Inflammatory macrophage treated with lipopolysaccharide for 4 hours (primary cell): ENCODE measurements around the gene OR1L6.

ENCODE experiments used
- DNase-seq: peaks from one replicate; pipeline ENCODE4 v3.0.0-alpha.2; 2020

The OR1L6 gene, protein sequence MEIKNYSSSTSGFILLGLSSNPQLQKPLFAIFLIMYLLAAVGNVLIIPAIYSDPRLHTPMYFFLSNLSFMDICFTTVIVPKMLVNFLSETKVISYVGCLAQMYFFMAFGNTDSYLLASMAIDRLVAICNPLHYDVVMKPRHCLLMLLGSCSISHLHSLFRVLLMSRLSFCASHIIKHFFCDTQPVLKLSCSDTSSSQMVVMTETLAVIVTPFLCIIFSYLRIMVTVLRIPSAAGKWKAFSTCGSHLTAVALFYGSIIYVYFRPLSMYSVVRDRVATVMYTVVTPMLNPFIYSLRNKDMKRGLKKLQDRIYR

DNA sequence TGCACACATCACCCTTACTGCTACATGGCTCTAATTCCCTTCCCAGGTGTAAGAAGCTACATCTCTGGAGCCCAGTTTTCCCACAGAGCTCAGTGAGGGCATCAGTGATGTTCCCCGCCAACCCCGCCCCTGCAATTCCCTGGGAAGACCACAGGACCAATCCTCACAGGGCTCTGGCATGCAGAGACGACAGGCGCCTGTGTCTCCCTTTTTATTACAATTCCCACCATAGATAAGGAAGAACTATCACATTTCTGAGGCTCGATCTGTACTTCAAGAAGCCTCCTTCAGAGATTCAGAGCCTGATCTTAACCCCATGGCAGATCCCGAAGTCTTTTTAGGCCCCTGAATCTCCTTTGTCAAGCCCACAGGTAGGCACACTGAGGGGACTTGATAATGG is at the start of gene OR1L6:
OR1L6 (plus strand) TSS at position 301 of the 400 bp plus-strand sequence. CDS start 7,545 bp downstream, outside the sequence.
- DNase-seq, result no peak

DNA sequence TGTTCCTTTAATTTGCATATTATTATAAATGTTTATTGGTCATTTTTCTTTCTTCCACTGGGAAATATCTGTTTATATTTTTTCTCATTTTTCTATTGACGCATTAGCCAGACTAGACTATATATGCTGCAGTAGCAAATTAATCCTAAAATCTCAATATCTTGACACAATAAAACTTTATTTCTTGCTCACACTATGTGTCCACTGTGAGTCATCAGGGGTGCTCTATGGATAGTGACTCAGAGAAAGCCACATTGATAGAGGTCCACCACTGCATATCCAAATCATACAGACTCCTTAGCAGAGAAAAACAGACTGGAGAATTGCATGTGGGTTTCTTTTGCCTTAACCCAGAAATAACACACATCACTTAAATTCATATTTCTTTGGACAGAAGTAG is 46.4 kb upstream of the OR1L6 start:
- DNase-seq, result no peak

DNA sequence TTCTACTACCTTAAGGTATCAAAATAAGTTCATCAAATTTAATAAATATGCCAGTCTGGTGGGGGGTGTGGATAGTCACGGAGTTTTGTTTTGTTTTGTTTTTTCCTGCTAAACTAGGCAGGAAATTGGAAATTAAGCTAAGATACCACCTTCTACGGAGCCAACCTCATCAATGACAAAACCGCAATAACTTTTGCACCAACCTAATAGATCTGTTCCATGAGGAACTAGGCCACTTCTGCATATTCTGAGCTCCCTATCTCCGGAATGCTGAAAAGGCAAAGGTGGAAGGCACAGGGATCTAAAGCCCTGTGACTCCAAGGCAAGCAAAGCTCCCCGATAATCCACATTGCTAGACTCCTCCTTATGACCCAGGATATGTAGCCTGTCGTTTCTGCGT is 24.1 kb upstream of the OR1L6 start:
- DNase-seq, result no peak

DNA sequence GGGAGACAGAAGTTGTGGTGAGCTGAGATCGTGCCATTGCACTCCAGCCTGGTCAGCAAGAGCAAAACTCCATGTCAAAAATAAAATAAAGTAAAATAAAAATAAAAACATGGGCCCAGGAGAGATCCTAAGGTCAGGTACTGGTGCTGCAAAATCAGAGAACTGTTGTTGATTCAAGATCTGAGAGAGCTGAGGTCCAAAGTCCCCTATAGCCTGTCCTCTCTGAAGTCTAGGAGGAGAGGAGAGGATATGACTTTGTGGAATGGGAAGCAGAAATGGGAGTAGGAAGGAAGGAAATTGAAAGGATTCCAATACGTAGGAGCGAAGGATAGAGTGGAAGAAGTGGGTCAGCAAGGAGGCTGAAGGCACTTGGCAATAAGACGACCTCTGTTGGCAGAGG is 22.9 kb upstream of the OR1L6 start:
- DNase-seq, result no peak

DNA sequence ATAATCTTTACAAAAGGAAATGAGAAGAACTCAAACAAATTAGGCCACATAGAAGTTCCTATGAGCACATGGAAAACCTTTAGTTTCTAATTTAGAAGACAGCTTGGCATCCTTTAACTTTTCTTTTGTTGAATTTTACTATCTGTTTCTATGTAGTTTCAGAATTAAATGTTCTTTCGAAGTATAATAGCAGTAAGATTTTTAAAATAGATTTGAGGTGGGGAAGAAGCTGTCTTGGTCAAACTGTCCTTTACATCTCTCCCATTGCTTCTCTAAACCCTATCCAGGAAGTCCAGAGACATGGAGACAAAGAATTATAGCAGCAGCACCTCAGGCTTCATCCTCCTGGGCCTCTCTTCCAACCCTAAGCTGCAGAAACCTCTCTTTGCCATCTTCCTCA is 18.4 kb upstream of the OR1L6 start, which contains the start of gene OR1L4:
OR1L4 (plus strand) TSS at position 301 of the 400 bp plus-strand sequence; CDS start at position 301, 0 bp downstream.
- DNase-seq, result no peak

DNA sequence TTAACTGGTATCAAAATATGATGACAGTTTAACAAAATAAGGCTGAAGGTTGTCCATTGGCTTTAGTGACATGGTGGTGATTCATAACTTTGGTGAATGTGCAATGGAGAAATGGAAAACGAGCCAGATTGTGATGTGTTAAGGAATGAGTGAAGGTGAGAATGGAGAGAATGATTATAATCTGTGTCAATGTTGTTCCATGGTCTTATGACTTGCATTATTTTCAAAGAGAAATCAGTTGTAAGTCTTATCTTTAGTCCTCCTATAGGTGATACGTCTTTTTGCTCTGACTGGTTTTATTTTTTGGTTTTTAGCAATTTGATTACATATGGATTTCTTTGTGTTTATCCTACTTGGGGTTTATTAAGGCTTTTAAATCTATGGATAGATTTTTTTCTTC is 12.7 kb downstream of the OR1L6 start:
- DNase-seq, result no peak

DNA sequence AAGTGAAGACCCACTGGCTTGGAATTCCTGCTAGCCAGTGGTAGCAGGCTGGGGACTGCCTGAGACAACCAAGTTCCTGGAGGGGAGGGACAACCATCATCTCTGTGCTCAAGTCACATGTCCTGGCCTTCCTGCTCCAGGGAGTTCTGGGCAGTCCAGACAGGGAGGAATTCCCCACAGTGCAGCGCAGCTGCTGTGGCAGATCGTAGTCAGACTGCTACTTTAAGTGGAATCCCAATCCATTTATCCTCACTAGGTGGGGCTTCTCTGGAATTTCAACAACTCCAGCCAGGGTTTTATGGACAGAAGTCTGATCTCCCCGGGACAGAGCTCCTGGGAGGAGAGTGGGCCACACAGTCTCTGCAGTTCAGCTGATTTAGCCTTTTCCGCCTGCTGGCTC is 25.7 kb downstream of the OR1L6 start:
- DNase-seq, result no peak

DNA sequence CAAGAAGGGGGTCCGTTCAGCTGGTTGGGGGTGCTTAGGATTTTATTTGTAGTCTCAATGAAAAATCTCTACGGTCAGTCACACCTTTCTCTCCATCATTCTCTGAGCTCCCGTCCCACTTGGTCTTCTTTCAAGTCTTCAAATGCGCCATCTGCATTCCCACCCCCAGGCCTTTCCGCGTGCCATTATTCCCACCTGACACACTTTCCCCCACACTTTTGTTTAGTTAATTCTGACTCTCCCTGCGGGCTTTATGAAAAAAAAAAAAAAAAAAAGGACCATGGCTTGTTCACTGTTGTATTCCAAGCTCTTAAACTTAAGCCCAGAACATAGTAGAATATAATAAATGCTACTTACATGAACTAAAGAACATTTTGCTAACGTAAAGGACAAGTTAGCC is 34.9 kb downstream of the OR1L6 start:
- no peak for DNase-seq

DNA sequence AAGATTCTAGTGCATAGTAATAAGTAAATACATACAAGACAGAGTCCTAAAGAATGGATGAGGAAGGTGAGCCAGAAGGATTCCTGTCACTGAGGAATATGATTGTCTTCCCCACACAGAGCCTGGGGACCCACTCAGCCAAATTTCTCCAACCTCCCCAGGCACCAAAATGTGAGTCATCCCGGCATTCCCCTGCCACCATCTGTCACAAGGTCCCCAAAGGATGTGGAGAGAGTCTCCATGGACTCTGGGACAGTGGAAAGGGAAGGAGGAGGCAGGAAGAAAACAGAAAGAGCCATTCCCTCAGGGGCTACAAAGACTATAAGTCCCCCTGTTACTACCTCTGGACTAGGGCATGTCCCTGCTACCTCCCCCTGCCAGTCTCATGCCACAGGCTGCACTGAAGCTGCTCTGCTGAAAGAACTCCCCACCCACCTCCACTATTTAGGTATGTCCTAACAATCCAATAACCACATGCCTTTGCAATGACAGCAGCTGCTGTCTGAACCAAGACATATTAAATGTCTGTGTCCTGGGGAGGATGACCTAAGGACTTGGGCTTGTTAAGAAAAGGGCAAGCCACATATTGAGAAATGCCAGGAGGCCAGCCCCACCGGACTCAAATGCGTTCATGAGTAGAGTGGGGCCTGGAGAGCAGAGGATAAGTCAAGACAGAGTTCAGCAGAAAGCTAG is 36.0 kb downstream of the OR1L6 start:
- no peak for DNase-seq

DNA sequence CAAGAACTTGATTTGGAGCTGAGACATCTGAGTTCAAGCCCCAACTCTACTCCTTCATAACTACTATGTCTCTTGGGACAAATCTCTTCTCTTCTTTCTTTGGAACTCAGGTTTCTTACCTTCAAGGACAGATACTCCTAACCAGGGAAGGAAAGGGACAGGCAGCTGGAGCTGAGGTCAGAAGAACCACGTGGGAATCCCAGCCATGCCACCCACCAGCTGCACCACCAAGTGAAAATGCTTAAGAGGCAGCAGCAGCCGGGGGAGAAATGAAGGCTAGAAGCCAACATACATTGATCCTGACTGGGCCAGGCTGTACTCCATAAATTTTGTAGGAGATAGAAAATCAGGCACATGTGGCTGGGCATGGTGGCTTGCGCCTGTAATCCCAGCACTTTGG is 37.1 kb downstream of the OR1L6 start:
- DNase-seq, result no peak

DNA sequence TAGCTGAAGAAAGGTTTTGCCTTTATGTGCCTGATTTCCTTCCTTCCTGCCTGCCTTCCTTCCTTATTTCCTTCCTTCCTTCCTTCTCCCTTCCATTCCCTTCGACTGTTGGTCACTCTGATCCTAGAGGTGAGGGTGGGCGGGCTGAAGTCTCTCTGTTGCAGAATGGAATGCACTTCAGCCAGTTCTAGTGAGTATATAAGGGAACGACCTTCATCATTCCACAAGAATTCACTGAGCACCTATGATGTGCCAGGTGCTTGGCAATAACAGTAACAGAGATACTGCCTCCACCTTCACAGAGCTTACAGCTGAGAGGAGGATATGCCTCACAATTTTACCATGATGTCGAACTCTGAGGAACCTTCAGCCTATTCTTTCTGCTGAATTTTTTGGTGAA is 37.9 kb downstream of the OR1L6 start:
- DNase-seq, result no peak

DNA sequence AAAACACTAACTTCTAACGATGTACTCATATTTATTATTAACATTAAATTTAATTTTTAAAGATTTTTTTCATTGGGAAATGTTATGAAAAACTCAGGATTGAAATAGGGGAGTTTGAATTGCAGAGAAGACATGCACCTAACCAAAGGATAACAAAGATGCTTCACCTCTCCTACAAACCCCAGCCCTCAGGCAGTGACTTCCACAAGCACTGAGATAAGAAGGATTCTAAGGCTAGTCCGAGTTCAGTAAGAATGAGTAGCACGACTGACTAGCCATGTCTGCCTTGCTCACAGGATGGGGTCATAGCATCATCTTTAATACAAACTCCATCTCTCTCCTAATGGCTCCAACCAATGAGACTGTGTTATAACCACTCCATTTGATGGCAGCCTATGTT is 39.6 kb downstream of the OR1L6 start:
- DNase-seq, result no peak

DNA sequence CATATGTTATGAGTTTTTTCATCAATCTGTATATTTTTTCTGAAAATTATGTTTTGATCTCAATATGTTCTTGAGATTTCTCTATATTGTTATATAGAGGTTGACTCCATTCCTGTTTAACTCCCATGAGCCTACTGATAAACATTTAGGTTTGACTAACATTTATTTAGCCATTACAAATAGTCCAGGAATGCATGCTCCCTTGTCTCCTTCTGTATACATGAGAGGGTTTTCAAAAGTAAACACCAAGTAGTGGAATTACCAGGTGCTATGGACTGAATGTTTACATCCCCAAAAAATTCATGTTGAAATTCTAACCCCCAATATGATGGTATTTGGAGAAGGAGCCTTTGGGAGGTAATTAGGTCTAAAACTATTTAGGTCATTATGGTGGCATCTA is 43.2 kb downstream of the OR1L6 start:
- DNase-seq, result no peak

DNA sequence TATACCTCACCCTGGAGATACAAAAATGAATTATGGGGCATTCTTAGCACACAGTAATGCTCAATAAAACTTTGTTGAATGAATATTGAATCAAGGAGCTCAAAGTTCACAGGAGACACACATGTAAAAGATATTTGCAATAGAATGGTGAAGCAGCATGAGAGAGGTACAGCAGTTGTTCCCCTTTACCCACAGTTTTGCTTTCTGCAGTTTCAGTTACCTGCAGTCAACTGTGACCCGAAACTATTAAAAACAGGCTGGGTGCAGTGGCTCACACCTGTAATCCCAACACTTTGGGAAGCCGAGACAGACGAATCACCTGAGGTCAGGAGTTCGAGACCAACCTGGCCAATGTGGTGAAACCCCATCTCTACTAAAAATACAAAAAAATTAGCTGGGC is 44.2 kb downstream of the OR1L6 start:
- DNase-seq, result no peak

DNA sequence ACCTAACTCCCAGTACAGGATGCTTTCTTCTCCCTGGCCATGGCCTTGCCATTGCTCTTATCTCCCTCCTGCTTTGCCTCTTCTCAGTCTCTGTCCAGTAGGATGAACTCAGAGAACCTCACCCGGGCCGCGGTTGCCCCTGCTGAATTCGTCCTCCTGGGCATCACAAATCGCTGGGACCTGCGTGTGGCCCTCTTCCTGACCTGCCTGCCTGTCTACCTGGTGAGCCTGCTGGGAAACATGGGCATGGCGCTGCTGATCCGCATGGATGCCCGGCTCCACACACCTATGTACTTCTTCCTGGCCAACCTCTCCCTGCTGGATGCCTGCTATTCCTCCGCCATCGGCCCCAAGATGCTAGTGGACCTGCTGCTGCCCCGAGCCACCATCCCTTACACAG is 46.7 kb downstream of the OR1L6 start, which contains the start of gene OR5C1:
OR5C1 (plus strand) TSS at position 103 of the 400 bp plus-strand sequence; CDS start at position 103, 0 bp downstream.
- no peak for DNase-seq

DNA sequence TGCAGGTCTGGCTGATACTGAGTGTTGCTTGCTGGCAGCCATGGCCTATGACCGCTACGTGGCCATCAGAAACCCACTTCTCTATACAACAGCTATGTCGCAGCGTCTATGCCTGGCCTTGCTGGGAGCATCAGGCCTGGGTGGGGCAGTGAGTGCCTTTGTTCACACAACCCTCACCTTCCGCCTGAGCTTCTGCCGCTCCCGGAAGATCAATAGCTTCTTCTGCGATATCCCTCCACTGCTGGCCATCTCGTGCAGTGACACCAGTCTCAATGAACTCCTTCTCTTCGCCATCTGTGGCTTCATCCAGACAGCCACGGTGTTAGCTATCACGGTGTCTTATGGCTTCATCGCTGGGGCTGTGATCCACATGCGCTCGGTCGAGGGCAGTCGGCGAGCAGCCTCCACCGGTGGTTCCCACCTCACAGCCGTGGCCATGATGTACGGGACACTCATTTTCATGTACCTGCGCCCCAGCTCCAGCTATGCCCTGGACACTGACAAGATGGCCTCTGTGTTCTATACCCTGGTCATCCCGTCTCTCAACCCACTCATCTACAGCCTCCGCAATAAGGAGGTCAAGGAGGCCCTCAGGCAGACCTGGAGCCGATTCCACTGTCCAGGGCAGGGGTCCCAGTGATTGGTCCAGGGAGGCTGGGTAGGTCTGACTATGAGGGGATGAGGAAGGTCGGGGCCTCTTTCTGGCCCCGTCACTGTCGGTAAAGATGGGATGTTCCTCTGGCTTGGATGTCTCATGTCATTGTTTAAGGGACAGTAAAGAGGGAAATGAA is 47.3 kb downstream of the OR1L6 start:
- no peak for DNase-seq

DNA sequence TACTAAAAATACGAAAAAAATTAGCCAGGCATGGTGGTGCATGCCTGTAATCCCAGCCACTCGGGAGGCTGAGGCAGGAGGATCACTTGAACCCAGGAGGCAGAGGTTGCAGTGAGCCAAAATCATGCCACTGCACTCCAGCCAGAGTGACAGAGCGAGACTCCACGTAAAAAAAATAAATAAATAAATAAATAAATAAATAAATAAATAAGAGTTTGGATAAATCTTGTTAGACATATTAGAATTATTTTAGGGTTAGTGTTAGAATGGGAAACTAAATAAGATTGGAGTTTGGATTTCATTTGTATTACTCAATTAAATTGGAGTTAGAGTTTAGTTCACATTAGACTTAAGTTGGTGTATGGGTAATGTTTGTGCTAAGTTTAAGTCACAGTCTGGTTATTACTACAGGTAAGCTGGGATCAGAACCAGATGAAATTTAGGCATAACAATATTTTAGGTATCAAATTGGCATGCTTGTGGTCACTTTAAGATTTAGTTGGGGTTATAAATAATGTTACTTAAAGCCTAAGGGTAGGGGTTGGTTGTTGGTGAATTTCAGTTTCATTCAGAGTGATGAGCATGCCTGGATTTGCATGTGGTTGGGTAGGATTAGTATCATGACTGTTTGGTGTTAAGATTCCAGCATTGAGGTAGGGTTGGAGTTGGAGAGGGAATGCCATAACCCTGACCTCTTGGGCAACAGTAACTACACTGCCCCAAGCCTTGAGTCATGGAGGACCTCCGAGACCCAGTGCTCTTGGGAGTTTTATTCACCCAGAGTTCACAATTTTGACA is 50.0 kb downstream of the OR1L6 start:
- DNase-seq, result no peak

DNA sequence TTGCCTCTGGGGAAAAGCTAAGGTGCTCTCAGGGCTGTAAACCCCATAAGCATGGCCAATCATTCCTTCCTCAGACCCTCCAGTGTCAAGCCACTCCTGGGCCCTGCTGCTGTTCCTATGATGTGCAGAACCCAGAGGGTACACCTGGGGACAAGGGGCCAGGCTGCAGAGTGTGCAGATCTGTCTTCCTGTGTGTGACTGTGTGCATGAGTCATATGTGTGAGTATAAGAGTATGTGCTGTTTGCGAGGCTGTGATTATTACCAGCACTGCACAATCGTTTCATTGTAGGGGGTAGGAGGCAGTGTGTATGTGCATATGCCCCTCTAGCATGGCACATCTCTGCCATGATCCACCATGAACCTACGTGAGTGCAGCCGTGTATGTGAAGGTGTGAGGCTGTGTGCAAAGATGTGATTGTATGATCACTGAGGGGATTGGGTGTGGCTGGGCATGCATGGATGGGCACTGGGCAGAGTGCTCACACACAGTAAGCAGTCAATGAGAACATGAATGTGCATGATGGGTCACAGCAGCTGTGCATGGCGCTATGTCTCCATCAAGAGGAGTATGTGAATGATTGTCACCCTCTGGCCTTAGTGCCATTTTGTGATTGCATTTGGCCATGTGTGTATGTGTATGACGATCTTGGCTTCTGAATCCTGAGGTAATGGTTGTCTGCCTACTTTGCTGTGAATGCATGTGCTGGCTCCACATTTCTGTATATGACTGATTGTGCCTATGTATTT is 55.4 kb downstream of the OR1L6 start:
- no peak for DNase-seq
